Lower leg skin (tissue), 3 donors: ENCODE data around the gene PRKAR1B.

Experiments
- POLR2A ChIP-seq, 2 donors: fragments of 450-650 bp; IDR thresholded peaks; one replicate each; pipeline ENCODE4 v1.6.1; 2016 to 2017; ENCODE audit warnings: antibody characterized with exemption in 2 of 2, mild to moderate bottlenecking in 1 of 2, moderate library complexity in 1 of 2
- TF ChIP-seq, protein P1 (sequence below), 3 donors: fragments of 450-650 bp; IDR thresholded peaks; one replicate each; pipeline ENCODE4 v1.5.1; 2016; ENCODE audit warnings: antibody characterized with exemption in 3 of 3, mild to moderate bottlenecking in 3 of 3, moderate library complexity in 2 of 3

DNA sequence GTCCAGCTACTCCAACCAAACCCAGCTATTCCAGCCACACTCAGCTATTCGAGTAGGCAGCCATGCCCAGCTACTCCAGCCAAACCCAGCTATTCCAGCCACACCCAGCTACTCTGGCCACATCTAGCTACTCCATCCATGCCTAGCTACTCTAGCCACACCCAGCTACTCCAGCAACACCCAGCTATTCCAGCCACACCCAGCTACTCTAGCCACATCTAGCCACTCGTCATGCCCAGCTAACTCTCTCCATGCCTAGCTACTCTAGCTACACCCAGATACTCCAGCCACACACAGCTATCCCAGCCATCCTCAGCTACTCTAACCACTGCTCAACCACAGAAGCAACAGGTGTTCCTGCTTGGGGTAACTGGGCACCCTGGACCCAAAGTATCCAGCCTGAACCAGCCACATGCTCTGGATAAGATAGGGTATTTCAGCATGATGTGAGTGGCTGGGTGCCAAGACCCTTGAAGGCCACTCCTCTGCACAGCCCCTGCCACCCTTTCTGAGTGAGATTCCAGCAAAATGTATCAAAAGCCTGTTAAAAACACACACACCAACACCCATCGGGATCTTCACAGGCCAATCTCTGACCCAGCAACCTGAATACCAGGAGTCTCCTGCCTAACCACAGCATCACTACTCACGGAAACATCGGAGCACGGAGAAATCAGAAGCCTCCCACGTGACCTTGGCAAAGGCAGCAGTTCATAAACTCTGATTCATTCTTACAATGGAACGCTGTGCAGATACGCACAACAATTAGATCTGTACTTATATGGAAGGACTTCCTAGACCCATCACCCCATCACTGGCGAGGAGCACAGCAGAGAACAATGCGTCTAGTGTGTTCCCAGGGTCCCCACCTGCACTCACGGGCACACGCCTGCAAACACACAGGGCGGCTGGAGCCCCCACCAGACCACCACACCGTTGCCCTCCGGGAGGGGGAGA, 52.3 kb downstream of the PRKAR1B start:
- TF ChIP-seq, protein P1, sequence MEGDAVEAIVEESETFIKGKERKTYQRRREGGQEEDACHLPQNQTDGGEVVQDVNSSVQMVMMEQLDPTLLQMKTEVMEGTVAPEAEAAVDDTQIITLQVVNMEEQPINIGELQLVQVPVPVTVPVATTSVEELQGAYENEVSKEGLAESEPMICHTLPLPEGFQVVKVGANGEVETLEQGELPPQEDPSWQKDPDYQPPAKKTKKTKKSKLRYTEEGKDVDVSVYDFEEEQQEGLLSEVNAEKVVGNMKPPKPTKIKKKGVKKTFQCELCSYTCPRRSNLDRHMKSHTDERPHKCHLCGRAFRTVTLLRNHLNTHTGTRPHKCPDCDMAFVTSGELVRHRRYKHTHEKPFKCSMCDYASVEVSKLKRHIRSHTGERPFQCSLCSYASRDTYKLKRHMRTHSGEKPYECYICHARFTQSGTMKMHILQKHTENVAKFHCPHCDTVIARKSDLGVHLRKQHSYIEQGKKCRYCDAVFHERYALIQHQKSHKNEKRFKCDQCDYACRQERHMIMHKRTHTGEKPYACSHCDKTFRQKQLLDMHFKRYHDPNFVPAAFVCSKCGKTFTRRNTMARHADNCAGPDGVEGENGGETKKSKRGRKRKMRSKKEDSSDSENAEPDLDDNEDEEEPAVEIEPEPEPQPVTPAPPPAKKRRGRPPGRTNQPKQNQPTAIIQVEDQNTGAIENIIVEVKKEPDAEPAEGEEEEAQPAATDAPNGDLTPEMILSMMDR (IDR thresholded peaks at IDR 0.05), result no peak
- TF ChIP-seq POLR2A (IDR thresholded peaks at IDR 0.05), result no peak
